ENCODE data around the gene TSPEAR.

TSPEAR gene

GRCh38 chr21:44478801-44479167 lies 232.6 kb downstream of the TSPEAR start:
- no peak for DNase-seq (ENCODE audit: extremely low read depth in 1 of 2, low read depth in 1 of 2)

- no peak for DNase-seq (ENCODE audit: extremely low read depth in 1 of 2, low read depth in 1 of 2)
Measured at GRCh38 chr21:44478124-44478800, 233.1 kb downstream of the TSPEAR start.

DNA sequence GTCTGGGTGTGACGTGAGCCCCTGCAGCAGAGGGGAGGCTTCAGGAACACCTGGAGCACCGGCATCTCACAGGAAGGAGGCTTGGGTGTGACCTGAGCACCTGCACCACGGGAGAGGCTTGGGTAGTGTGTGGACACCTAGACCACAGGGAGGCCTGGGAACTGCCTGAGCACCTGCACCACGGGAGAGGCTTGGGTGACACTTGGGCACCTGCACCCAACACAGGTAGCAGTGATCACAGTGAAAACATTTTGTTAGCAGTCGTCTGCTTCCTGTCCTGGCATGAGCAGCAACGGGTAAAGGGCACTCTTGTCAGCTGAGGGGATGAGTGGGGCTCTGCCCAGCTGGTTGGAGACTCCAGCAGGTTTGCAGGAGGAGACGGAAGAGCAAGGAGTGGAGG lies 233.7 kb downstream of the TSPEAR start:
- no peak for DNase-seq (ENCODE audit: extremely low read depth in 1 of 2, low read depth in 1 of 2)

DNA sequence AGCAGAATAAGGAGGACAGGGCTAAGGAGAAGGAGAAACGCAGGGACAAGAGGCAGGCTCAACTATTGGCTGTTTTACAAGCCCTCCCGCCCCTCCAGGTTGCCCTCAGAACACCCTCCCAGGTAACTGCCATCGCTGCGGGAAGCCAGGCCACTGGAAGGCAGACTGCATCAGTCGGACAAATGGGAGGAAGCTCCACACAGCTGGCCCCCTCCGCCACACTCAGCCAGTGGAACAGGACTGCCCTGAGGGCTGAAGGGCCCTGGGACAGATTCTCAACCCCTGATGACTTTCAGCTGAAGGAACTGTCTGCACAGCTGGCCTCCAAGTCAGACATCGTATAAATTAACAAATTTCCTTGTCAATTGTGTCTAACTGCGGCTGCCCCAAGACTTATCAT lies 234.2 kb downstream of the TSPEAR start:
- no peak for DNase-seq (ENCODE audit: extremely low read depth in 1 of 2, low read depth in 1 of 2)

- DNase-seq (ENCODE audit: extremely low read depth in 1 of 2, low read depth in 1 of 2): no peak
Measured at GRCh38 chr21:44475266-44475845, 236.0 kb downstream of the TSPEAR start.

DNA sequence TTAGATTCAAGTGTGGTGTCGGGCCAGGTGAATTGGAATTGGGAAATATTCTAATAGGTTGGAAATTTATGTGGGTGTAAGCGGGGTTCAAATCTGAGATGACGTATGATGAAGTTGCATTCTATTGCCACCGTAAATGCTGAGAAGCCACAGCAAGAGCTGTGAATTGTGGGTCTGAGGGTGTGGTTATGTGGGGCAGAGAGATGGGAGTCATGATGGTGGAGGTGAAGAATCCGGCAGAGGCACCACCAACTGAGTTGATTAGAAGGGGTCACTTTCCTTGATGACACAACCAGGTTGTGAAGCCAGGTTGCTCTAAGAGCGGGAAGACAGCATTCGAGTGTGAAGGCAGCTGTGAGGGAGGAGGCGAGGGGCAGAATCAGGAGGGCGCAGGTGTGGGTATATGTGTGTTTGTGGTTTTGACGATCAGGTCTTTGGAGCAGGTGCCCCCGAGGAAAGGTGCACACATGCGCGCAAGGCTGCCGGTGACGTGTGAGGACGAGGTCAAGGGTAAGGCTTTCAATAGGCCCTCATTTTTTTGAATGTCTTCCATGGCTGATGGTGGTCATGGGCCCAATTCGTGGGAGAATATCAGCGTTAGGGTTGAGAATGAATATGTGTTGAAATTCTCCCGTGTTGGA lies 237.3 kb downstream of the TSPEAR start:
- DNase-seq (ENCODE audit: extremely low read depth in 1 of 2, low read depth in 1 of 2): no peak

DNA sequence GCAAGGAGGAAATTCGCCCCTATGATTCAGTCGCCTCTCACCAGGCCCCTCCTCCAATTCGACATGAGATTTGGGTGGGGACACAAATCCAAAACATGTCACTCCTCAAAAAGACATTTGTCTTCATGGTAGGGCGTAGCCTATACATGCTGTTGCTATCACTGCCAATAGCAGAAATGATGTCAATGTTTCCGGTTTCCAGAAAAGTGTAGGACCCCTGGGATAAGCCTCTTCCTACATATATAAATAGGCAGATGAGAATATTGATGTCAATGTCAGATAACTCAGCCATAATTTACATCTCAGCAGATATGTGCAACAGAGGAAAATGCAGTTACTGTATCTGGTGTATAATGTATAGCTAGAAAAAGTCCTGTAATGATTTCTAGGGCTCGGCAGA lies 239.4 kb downstream of the TSPEAR start:
- no peak for DNase-seq (ENCODE audit: extremely low read depth in 1 of 2, low read depth in 1 of 2)

DNA sequence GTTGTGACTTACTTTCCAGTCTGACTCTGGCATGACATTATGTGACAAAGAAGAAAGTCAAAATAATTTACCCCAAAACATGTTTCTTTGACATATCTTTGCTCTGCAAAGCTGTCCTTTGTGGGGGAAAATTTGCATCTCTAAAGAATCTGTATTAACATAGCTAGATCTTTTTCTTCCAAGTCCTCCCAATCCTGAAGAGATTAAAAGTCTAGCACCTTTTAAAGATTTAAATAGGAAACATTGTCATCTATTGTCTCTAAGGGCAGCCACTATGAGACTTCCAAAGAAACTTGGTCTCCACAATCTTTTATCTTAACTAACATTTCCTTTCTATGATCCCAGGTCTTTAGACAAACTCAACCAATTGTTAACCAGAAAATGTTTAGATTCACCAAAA lies 240.0 kb downstream of the TSPEAR start:
- no peak for DNase-seq (ENCODE audit: extremely low read depth in 1 of 2, low read depth in 1 of 2)

DNA sequence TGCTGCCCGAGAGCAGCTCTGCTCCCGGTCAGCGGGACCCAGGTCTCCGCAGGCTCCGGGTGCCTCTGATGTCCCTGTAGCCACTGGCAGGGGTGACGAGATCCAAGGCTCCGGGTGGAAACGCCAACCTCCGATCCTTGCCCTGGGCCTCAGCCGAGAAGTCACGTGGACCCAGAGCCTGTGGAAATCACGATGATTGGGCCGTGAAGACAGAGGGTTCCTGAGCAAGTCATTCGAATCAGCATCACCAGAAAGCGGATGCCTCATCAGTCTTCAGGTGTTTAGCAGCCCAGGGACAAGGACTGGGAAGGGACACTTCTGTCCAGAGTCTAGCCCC lies 243.5 kb downstream of the TSPEAR start:
- no peak for DNase-seq (ENCODE audit: extremely low read depth in 1 of 2, low read depth in 1 of 2)

DNA sequence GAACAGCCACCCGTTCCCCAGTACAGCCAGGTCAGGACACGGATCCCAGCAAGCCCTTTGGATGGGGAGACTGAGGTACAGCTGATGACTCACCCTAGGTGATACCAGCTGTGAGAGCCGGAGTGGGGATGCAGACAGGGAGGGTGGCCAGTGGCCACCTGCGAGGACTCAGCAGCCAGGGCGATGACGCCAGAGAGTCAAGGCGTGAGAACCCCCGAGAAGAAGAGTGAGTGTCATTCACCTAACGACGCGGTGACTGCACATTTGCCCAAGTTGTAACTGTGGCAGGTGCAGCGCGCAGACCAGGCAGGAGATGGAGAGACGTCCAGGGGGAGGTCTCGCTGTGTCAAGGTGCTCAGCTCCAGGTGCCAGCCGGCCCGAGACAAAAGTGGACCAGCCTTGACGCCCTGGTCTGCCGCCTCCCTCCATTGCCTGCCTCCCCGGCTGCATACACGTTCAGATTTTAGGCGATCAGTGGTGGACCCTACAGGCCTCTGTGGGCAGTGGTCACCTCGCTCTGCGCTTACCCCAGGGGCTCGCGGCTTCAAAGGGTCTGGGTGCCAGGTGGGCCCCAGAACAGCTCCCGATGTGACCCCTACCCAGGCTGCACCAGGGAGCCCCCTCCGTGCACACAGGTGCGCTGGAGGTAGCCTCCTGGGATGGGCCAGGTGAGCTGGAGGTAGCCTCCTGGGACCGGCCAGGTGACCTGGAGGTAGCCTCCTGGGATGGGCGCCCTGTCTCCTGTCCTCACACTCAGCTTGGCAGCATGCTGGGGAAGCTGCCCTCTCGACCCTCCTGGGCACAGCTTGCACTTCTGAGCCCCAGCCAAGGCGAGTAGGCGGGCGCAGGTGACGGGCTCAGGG lies 244.1 kb downstream of the TSPEAR start:
- DNase-seq (ENCODE audit: extremely low read depth in 1 of 2, low read depth in 1 of 2): no peak

DNA sequence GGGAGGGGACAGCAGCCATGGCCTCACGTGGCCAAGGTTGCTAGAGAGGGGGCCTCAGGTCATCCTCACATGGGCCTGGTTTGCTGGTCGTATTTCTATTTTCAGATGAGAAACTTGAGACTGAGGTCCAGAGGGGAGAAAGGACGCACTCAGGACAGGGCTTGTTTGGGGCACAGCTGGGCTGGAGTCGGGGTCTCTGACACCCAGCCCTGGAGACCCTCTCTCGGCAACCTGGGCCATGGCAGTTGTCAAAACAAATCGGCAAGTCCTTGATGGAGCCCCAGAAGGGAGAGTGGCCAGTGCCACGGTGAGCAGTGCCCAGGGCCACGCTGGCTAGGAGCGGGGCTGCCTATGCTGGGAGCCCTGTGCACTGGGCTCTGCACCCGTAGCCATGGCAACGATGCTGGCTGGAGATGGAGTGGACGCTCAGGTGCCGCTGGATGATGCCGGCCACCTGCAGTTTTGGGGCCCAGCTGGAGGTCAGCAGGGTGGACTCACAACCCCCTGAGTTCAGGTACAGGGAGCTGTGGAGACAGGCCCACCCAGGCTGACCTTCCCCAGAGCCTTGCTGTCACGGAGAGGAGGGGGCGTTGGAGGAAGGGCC lies 244.9 kb downstream of the TSPEAR start:
- no peak for DNase-seq (ENCODE audit: extremely low read depth in 1 of 2, low read depth in 1 of 2)

GRCh38 chr21:44464351-44464750 lies 247.0 kb downstream of the TSPEAR start:
- DNase-seq (ENCODE audit: extremely low read depth in 1 of 2, low read depth in 1 of 2): no peak

DNA sequence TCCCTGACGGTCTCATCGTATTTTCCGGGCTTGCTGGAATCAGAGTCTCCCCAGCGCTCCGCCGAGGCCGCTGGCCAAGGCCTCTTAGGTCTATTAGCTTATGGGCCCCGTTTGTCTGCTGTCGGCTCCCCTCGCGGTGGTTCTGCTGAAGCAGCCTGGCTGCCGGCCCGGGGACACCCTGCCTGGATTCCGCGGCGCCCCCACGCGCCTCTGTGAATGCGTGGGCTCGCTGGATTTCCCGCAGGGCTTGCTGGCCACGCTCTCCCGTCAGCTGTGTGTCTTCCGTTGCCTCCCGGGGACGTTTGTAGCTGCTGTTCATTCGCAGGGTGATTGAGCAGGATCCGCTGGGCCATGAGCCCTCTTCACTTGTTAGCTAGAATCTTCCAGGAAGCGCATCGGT lies 247.6 kb downstream of the TSPEAR start:
- DNase-seq (ENCODE audit: extremely low read depth in 1 of 2, low read depth in 1 of 2): no peak

DNA sequence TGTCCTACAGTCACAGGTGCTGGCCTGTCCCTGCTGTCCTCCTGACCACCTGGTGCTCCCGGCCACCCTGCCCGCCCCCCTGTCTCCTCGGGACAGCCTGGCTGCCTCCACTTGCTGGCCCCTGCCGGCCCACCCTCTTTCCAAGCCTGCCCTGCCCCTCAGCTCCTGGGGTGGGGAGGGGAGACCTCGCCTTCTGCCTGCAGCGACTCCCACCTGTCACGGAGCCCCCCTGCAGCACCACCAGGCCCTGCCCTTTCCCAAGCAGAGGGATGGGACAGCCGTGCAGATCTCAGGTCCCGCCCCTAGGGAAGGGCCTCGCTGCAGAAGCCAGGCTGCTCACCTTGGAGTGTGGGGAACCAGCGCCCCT lies 248.6 kb downstream of the TSPEAR start:
- DNase-seq (ENCODE audit: extremely low read depth in 1 of 2, low read depth in 1 of 2): no peak

GRCh38 chr21:44462086-44462833 lies 249.1 kb downstream of the TSPEAR start:
- DNase-seq (ENCODE audit: extremely low read depth in 1 of 2, low read depth in 1 of 2): no peak

- no peak for DNase-seq (ENCODE audit: extremely low read depth in 1 of 2, low read depth in 1 of 2)
Measured at GRCh38 chr21:44461464-44462001, 249.8 kb downstream of the TSPEAR start.

GRCh38 chr21:44461005-44461404 lies 250.4 kb downstream of the TSPEAR start:
- DNase-seq (ENCODE audit: extremely low read depth in 1 of 2, low read depth in 1 of 2): no peak

- no peak for DNase-seq (ENCODE audit: extremely low read depth in 1 of 2, low read depth in 1 of 2)
Measured at GRCh38 chr21:44460441-44460755, 251.0 kb downstream of the TSPEAR start.

- DNase-seq (ENCODE audit: extremely low read depth in 1 of 2, low read depth in 1 of 2): no peak
Measured at GRCh38 chr21:44459712-44460440, 251.5 kb downstream of the TSPEAR start.
